ENCODE data around the gene STPG2.

- TF ChIP-seq CTCF (IDR thresholded peaks at IDR 0.05; ENCODE audit: low read length) (no peak), EZH2phosphoT487 (IDR thresholded peaks at IDR 0.05; ENCODE audit: low read length) (no peak), EZH2 (optimal IDR thresholded peaks at IDR 0.05; ENCODE audit: low read depth, low read length) (no peak)
These were observed 164.3 kb downstream of the STPG2 start for GRCh38 chr4:97978791-97979488.
